Ovary (tissue), 9 donors: ENCODE data around the gene ARID3C. TPM values are rescaled to one million over a fixed set of nuclear protein-coding genes. Genes with fewer than 3 reads are reported as not detected.

Experiments
- DNase-seq, 5 donors: peaks; one replicate each; pipeline ENCODE4 v3.0.0-alpha.2; 2019 to 2020
- H3K27ac ChIP-seq, 2 donors: fragments of 200-600 bp; one replicate each; pipeline versions ENCODE4 v1.5.1 to v1.8.0; 2019 to 2022
- H3K27me3 ChIP-seq: fragments of 200-600 bp; one replicate; pipeline ENCODE4 v1.8.0; 2022
- H3K36me3 ChIP-seq: fragments of 200-600 bp; sonication (generic); one replicate; pipeline ENCODE4 v1.5.1; 2019
- H3K4me1 ChIP-seq: one replicate; pipeline ENCODE4 v1.8.1; 2013; ENCODE audit warnings: mild to moderate bottlenecking, moderate library complexity; ENCODE audit not compliant: insufficient read depth
- H3K4me3 ChIP-seq: fragments of 200-600 bp; sonication (generic); one replicate; pipeline ENCODE4 v1.5.1; 2017
- H3K9me3 ChIP-seq, 2 donors: fragments of 200-600 bp in 1 of 2; sonication (generic) in 1 of 2; one replicate each; pipeline versions ENCODE4 v1.5.1 to v1.8.1; 2013 to 2019; ENCODE audit warnings: mild to moderate bottlenecking in 1 of 2, moderate library complexity in 1 of 2
- CTCF ChIP-seq, 3 donors: fragments of 450-650 bp in 2 of 3; fragments of 200-600 bp in 1 of 3; IDR thresholded peaks; one replicate each; pipeline versions ENCODE4 v1.5.1 to v1.8.0; 2016 to 2022; ENCODE audit warnings: antibody characterized with exemption in 3 of 3, mild to moderate bottlenecking in 1 of 3
- EP300 ChIP-seq: sonication (generic); formaldehyde crosslinking; IDR thresholded peaks from one replicate; pipeline ENCODE4 v1.6.1; 2017; ENCODE audit warnings: antibody characterized with exemption
- POLR2A ChIP-seq: fragments of 450-650 bp; IDR thresholded peaks from one replicate; pipeline ENCODE4 v1.6.1; 2017; ENCODE audit warnings: antibody characterized with exemption, mild to moderate bottlenecking, moderate library complexity
- WGBS, 3 donors: extraction: QIAGEN DNeasy Blood & Tissue Kit in 1 of 3; methylation state at CpG; one replicate each; pipeline versions ENCODE4 v1.1.5 to v1.1.7; 2013 to 2017; 5-methylcytosine and 5-hydroxymethylcytosine counted together
- intact Hi-C, 4 donors: fragments of 100-400 bp; cut with DNase I; formaldehyde crosslinking; loops; one replicate each; pipeline versions ENCODE4 v1.11.0 to v1.15.1; 2022 to 2023
- polyA plus RNA-seq, 2 donors: library from polyadenylated mRNA; stranded (reverse); fragments of 200-250 nt in 1 of 2; fragments of 350-450 nt in 1 of 2; fragmentation: Illumina TruSeq in 1 of 2; extraction: RNeasy Lipid Tissue Mini Kit (QIAGEN cat#74804) in 1 of 2; gene quantifications; one replicate each; pipeline ENCODE4 v1.2.3, GENCODE V29; 2013 to 2014
- total RNA-seq, 7 donors: library from RNA; depleted of rRNA in 2 of 7; stranded (reverse); fragments of >200 nt in 2 of 7; fragmentation: NEBNext Ultra II Directional in 3 of 7; extraction: Animal tissue kit (Norgen Biotek cat#: 25700) in 3 of 7; gene quantifications; one replicate each; pipeline versions ENCODE4 v1.1.0 to v1.2.4, GENCODE V29; 2016 to 2023
- donor health status: DM: no; HTN: no; CAD: no; lungs with moderate emphysema.
- donor health status: DM: no; HTN: no; CAD: no.
- donor health status: Bipolar disorder and iron deficiency.
- donor health status: DM: yes; HTN: yes; CAD: no.
- donor health status: DM: no; HTN: no; CAD: no.
- donor health status: DM: yes; HTN: yes; CAD: no.

ARID3C gene
- total and polyA plus RNA-seq, 9 donors = 0.07 to 0.40 TPM; not detected in 7

GRCh38 chr9:34671307-34671706 is 42.4 kb upstream of the ARID3C start:
- intact Hi-C loops = no loop called here
- DNase-seq = no peak
- no peaks in the 10 kb centered on the region for H3K9me3 ChIP-seq
- 58 to 76% (median 67%) methylated on average over 1 of the region's 1 CpG for WGBS, 3 donors
- no peak for TF ChIP-seq CTCF (IDR thresholded peaks at IDR 0.05)
- TF ChIP-seq POLR2A = no peak
- TF ChIP-seq EP300 = no peak
- no peak overlapping the region for H3K4me3 ChIP-seq
- H3K36me3 ChIP-seq = no peaks in the 10 kb centered on the region
- H3K4me1 ChIP-seq = peaks cover 1% of the 10 kb centered on the region
- H3K27me3 ChIP-seq = no peaks in the 10 kb centered on the region
- H3K27ac ChIP-seq = no peak overlapping the region

- H3K36me3 ChIP-seq = no peaks in the 10 kb centered on the region
- H3K4me3 ChIP-seq = no peak overlapping the region
- intact Hi-C loops = loop anchor here in 2 of 4 donors (2.0 to 10.0 kb wide), 2 partner anchors 31 to 1505 kb away; partner anchors contain the start of gene B4GALT1 (in 1 of the 2)
- H3K9me3 ChIP-seq = no peaks in the 10 kb centered on the region
- WGBS, 3 donors = 88 to 92% (median 90%) methylated on average over 5 of the region's 5 CpGs
- TF ChIP-seq EP300 = no peak
- TF ChIP-seq CTCF (IDR thresholded peaks at IDR 0.05) = no peak
- TF ChIP-seq POLR2A = no peak
- no peak overlapping the region for H3K27ac ChIP-seq
- peaks cover 1% of the 10 kb centered on the region for H3K4me1 ChIP-seq
- no peak for DNase-seq
- H3K27me3 ChIP-seq = no peaks in the 10 kb centered on the region
Observed at GRCh38 chr9:34669809-34670562, 41.1 kb upstream of the ARID3C start.

- Histone ChIP-seq H3K27me3 (no peaks in the 10 kb centered on the region), H3K9me3 (no peaks in the 10 kb centered on the region), H3K4me3 (peak overlapping the region; percentile 81), H3K36me3 (no peaks in the 10 kb centered on the region), H3K4me1 (peaks cover 4% of the 10 kb centered on the region), H3K27ac (peak overlapping the region; percentile 94 to 98)
- intact Hi-C loops = loop anchor here in 1 of 4 donors (10.0 kb wide), 1 partner anchor 1501 kb away; the partner anchor contains the start of gene B4GALT1
- 1% methylated on average over 40 to 55 of the region's 55 CpGs for WGBS, 3 donors
- TF ChIP-seq EP300 = peak; percentile 40
- peak; percentile 95 for TF ChIP-seq POLR2A
- TF ChIP-seq CTCF (IDR thresholded peaks at IDR 0.05) = peak in 1 of 3 donors; percentile 45
- DNase-seq = peak; percentile 96 to 98 (median 98)
Observed at GRCh38 chr9:34665381-34666250, 36.8 kb upstream of the ARID3C start.

- no peak for DNase-seq
- peak overlapping the region; percentile 59 to 94 for H3K27ac ChIP-seq
- H3K27me3 ChIP-seq = no peaks in the 10 kb centered on the region
- intact Hi-C loops = loop anchor here in 1 of 4 donors (10.0 kb wide), 1 partner anchor 1500 kb away; the partner anchor contains the start of gene B4GALT1
- TF ChIP-seq POLR2A (no peak), CTCF (IDR thresholded peaks at IDR 0.05) (no peak), EP300 (no peak)
- H3K4me1 ChIP-seq = peaks cover 4% of the 10 kb centered on the region
- no peaks in the 10 kb centered on the region for H3K9me3 ChIP-seq
- no peaks in the 10 kb centered on the region for H3K36me3 ChIP-seq
- H3K4me3 ChIP-seq = peak overlapping the region; percentile 81
- 0 to 2% (median 1%) methylated on average over 7 to 26 of the region's 26 CpGs for WGBS, 3 donors
Observed at GRCh38 chr9:34665067-34665380, 36.2 kb upstream of the ARID3C start.
